GM12878 (cell line): ENCODE results near the gene TKT.

Source experiments
- CEBPB ChIP-seq, 2 experiments: fragments of 150-350 bp in 1 of 2; IDR thresholded peaks; 2 replicates each; pipeline ENCODE4 v1.6.1; 2012 to 2014; ENCODE audit warnings: low read depth in 2 of 2, low read length in 2 of 2, borderline replicate concordance in 1 of 2, inconsistent platforms in 1 of 2
- GATAD2B ChIP-seq: fragments of 450-650 bp; conservative IDR thresholded peaks from 2 replicates; pipeline ENCODE4 v1.6.1; 2017; ENCODE audit warnings: low read depth, mild to moderate bottlenecking, moderate library complexity
- MAX ChIP-seq: IDR thresholded peaks from 2 replicates; pipeline ENCODE4 v1.6.1; 2012; ENCODE audit warnings: low read depth, low read length, improper control_type of control experiment
- NRF1 ChIP-seq: conservative IDR thresholded peaks from 2 replicates; pipeline ENCODE4 v1.6.1; 2011; ENCODE audit warnings: mild to moderate bottlenecking, low read depth, low read length, improper control_type of control experiment
- PKNOX1 ChIP-seq: fragments of 450-650 bp; IDR thresholded peaks from 2 replicates; pipeline ENCODE4 v1.6.1; 2016; ENCODE audit warnings: mild to moderate bottlenecking
- POLR2A ChIP-seq: IDR thresholded peaks from 2 replicates; pipeline ENCODE4 v1.6.1; 2011; ENCODE audit warnings: low read depth, mild to moderate bottlenecking, low read length
- POLR2AphosphoS5 ChIP-seq: IDR thresholded peaks from 2 replicates; pipeline ENCODE4 v1.6.1; 2011; ENCODE audit warnings: mild to moderate bottlenecking, low read length, inconsistent platforms
- TCF12 ChIP-seq: IDR thresholded peaks from 2 replicates; pipeline ENCODE4 v1.6.1; 2011; ENCODE audit warnings: low read depth, mild to moderate bottlenecking, low read length
- USF2 ChIP-seq: IDR thresholded peaks from 2 replicates; pipeline ENCODE4 v1.6.1; 2011; ENCODE audit warnings: low read depth, low read length, improper control_type of control experiment, borderline replicate concordance
- ZBTB33 ChIP-seq: fragments of 450-650 bp; IDR thresholded peaks from 2 replicates; pipeline ENCODE4 v1.6.1; 2017; ENCODE audit warnings: mild to moderate bottlenecking

- TF ChIP-seq NRF1 = no peak
- TF ChIP-seq CEBPB (IDR thresholded peaks at IDR 0.05; ENCODE audit: borderline replicate concordance in 1 of 2, low read depth in 2 of 2, low read length in 2 of 2) = no peak
- no peak for TF ChIP-seq PKNOX1
- TF ChIP-seq TCF12 = no peak
- TF ChIP-seq ZBTB33 = no peak
- no peak for TF ChIP-seq POLR2A
- TF ChIP-seq GATAD2B = no peak
- no peak for TF ChIP-seq USF2
- TF ChIP-seq MAX = no peak
- no peak for TF ChIP-seq POLR2AphosphoS5
Measured at GRCh38 chr3:53300826-53301225, 45.0 kb upstream of the TKT start.
